ENCODE results near the gene CEACAM8. TPM values are rescaled to one million over a fixed set of nuclear protein-coding genes. Genes with fewer than 3 reads are reported as not detected.
A peak's percentile ranks its signal among the peaks of the same experiment; 100 is the strongest.

CEACAM8 gene
- total and polyA plus RNA-seq, 2 donors from 2014 or later = not detected

DNA sequence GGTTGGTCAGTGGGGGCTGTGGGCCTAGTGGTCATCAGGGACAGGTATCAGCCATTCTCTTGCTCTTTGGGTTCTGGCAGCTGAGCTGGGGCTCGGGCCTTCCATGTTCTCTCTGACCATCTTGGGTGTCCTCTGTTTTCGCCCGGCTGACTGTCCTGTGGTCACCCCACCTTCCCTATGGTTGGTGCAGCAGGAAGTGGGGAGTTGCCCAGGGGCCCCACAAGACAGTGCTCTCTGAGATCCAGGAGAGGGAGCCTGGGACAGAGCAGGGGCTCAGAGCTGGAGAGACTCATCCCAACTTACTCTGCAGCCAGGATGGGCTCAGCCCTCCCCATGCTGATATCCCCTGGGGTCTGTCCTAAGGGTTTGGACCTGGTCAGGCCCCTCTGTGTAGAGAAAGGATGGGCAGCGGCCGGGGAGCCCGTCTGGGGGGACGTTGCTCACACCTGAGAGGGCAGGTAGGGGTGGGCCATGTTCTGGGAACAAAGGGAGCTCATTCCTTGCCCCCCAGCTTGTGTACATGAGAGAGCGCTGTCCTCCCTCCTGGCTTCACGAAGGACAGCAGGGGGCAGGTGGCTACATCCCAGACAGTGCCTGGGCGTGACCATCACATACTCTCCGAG, 937 bp upstream of the CEACAM8 start:
- no peaks in the 10 kb centered on the region for H3K4me1 ChIP-seq (ENCODE audit: control insufficient read depth in 2 of 3, insufficient read depth in 2 of 3, low read depth in 1 of 3, low read length in 3 of 3)
- TF ChIP-seq, protein P1, sequence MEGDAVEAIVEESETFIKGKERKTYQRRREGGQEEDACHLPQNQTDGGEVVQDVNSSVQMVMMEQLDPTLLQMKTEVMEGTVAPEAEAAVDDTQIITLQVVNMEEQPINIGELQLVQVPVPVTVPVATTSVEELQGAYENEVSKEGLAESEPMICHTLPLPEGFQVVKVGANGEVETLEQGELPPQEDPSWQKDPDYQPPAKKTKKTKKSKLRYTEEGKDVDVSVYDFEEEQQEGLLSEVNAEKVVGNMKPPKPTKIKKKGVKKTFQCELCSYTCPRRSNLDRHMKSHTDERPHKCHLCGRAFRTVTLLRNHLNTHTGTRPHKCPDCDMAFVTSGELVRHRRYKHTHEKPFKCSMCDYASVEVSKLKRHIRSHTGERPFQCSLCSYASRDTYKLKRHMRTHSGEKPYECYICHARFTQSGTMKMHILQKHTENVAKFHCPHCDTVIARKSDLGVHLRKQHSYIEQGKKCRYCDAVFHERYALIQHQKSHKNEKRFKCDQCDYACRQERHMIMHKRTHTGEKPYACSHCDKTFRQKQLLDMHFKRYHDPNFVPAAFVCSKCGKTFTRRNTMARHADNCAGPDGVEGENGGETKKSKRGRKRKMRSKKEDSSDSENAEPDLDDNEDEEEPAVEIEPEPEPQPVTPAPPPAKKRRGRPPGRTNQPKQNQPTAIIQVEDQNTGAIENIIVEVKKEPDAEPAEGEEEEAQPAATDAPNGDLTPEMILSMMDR (IDR thresholded peaks at IDR 0.05; ENCODE audit: borderline replicate concordance, extremely low read depth, insufficient read depth) = no peak
- H3K9ac ChIP-seq (ENCODE audit: low read length in 3 of 3) = no peak overlapping the region
- no peak overlapping the region for H3K4me3 ChIP-seq (ENCODE audit: low read length in 3 of 3)
- DNase-seq (peak in 1 of 5 donors; percentile 51), FAIRE-seq (no peak)
- H3K9me3 ChIP-seq (ENCODE audit: control insufficient read depth in 2 of 3, insufficient read depth in 1 of 3, low read length in 3 of 3) = no peaks in the 10 kb centered on the region
- H3K36me3 ChIP-seq (ENCODE audit: control insufficient read depth in 2 of 3, insufficient read depth in 3 of 3, low read length in 3 of 3) = no peaks in the 10 kb centered on the region
- intact Hi-C loops (cut with DNase I) = no loop called here
- no peaks in the 10 kb centered on the region for H3K27me3 ChIP-seq (ENCODE audit: control insufficient read depth, insufficient read depth, low read length)
- H3K27ac ChIP-seq (ENCODE audit: low read depth in 2 of 2, low read length in 2 of 2) = no peak overlapping the region

GRCh38 chr19:42589792-42590191, 4.9 kb downstream of the CEACAM8 start:
- peak in 1 of 5 donors; percentile 54 for DNase-seq
- Histone ChIP-seq H3K4me3 (ENCODE audit: low read length in 3 of 3) (no peak overlapping the region), H3K4me1 (ENCODE audit: control insufficient read depth in 2 of 3, insufficient read depth in 2 of 3, low read depth in 1 of 3, low read length in 3 of 3) (no peaks in the 10 kb centered on the region), H3K36me3 (ENCODE audit: control insufficient read depth in 2 of 3, insufficient read depth in 3 of 3, low read length in 3 of 3) (no peaks in the 10 kb centered on the region), H3K9ac (ENCODE audit: low read length in 3 of 3) (no peak overlapping the region), H3K9me3 (ENCODE audit: control insufficient read depth in 2 of 3, insufficient read depth in 1 of 3, low read length in 3 of 3) (no peaks in the 10 kb centered on the region), H3K27me3 (ENCODE audit: control insufficient read depth, insufficient read depth, low read length) (no peaks in the 10 kb centered on the region), H3K27ac (ENCODE audit: low read depth in 2 of 2, low read length in 2 of 2) (no peak overlapping the region)
- FAIRE-seq = no peak
- TF ChIP-seq, protein P1 (IDR thresholded peaks at IDR 0.05; ENCODE audit: borderline replicate concordance, extremely low read depth, insufficient read depth) = no peak
- intact Hi-C loops (cut with DNase I) = no loop called here

DNA sequence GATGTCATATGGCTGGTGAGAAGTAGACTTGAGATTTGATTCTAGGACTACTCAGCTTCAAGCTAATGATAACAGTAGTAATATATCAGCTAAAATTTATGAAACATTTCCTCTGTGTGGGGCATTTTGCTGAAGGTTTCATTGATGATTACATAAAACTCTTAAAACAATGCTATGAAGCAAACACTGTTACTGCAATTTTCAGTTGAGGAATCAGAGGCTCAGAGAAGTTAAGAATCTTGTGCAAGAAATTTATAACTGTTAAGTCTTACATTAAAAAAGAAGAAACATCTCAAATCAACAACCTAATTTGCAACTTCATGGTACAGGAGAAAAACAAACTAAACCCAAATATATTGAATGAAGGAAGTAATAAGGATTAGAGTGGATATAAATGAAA, 10.3 kb downstream of the CEACAM8 start:
- H3K9me3 ChIP-seq (ENCODE audit: control insufficient read depth in 2 of 3, insufficient read depth in 1 of 3, low read length in 3 of 3) = no peaks in the 10 kb centered on the region
- FAIRE-seq = no peak

More for the DNA sequence above, 10.3 kb downstream of the CEACAM8 start:
- Histone ChIP-seq H3K9ac (ENCODE audit: low read length in 3 of 3) (no peak overlapping the region), H3K4me3 (ENCODE audit: low read length in 3 of 3) (no peak overlapping the region), H3K4me1 (ENCODE audit: control insufficient read depth in 2 of 3, insufficient read depth in 2 of 3, low read depth in 1 of 3, low read length in 3 of 3) (no peaks in the 10 kb centered on the region), H3K27ac (ENCODE audit: low read depth in 2 of 2, low read length in 2 of 2) (no peak overlapping the region), H3K27me3 (ENCODE audit: control insufficient read depth, insufficient read depth, low read length) (no peaks in the 10 kb centered on the region), H3K36me3 (ENCODE audit: control insufficient read depth in 2 of 3, insufficient read depth in 3 of 3, low read length in 3 of 3) (no peaks in the 10 kb centered on the region)
- DNase-seq = no peak
- intact Hi-C loops (cut with DNase I) = no loop called here
- TF ChIP-seq, protein P1 (IDR thresholded peaks at IDR 0.05; ENCODE audit: borderline replicate concordance, extremely low read depth, insufficient read depth) = no peak

All from kidney (tissue), 14 donors.